Stimulated activated CD8-positive, alpha-beta memory T cell treated with anti-CD3 and anti-CD28 coated beads, Interleukin-7, amount 100 ng/mL, for 24 hours (primary cell): ENCODE data around the gene GMPR2.

ENCODE experiments used
- DNase-seq: peaks from one replicate; pipeline ENCODE4 v3.0.0-alpha.2; 2020; ENCODE audit warnings: low read depth

Gene GMPR2

DNA sequence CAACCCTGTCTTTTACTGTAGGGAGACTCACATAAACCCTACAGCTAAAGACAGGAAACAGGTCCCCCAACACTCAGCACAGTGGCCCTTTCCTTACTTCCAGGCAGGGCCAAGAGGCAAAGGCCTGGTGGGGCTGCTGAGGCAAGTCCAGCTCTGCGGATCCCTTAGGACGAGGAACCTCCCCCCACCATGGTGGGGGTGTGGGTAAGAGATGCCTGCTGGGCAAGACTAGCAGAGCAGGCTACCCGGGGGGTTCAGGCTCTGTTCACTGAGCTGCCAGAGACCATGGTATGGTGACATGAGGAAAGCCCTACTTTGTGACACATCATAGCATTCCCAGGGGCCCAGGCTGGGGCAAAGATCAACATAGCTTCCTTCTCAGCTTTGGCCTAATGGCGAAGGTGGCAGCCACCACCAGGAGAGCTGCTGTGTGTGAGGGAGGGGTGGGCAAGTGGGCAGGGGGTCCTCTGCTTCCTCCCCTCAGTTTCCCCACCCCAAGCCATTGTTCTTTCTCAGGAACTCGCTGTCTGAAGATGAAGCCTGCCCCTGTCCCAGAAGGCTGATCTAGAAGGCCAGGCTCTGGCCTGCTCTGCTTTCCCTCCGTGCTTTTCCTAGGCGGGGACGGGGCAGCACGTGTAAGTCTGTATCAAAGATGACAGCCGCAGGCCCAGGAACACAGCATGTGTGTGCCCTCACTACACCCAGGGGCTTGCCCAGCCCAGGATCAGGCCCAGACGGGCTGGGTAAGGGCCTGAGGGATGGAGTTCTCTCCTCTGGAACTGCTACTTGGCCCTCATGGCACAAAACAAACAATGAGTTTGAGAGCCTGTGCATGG lies 19.8 kb downstream of the GMPR2 start:
- DNase-seq = no peak

DNA sequence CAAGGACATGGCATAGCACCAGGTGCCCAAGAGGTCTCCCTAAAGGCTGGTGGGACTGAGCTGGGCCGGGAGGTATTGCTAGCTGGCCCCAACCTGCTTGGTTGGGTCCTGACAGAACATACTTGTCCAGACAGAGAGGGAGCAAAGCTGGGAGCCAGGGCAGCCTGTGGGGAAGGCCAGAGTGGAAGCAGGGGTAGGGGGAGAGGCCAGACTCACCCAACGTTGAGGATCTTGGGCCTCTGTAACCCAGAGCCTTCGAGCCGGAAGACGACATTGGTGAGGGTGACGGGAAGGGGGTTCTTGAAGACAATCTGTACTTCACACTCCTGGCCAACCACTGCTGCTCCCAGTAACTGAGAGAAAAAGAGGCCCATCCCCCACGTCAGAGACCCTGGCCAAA lies 21.2 kb downstream of the GMPR2 start:
- no peak for DNase-seq

- no peak for DNase-seq
Observed at GRCh38 chr14:24254630-24255392, 22.1 kb downstream of the GMPR2 start.

GRCh38 chr14:24255438-24255837 lies 22.7 kb downstream of the GMPR2 start:
- no peak for DNase-seq

- DNase-seq = no peak
Observed at GRCh38 chr14:24255931-24256711, 23.4 kb downstream of the GMPR2 start.

GRCh38 chr14:24256960-24257359 lies 24.2 kb downstream of the GMPR2 start:
- DNase-seq = no peak

DNA sequence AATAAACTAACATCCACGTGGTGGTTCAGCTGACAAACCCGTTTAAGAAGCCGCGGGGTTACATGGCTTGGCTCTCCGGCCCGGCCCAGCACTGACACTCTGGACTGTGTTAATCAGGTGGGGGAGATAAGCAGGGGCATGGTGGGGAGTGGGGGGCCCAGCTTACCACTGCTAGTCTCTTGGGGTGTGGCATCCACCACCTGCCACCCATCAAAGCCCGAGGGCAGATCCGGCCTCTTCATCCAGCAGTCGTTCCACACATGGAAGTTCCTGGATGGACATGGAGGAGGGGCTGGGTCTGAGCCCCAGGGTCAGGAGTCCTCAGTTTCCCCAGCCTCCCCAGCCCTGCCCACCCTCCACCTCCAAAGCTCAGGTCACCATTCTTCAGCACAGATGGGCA lies 25.4 kb downstream of the GMPR2 start:
- DNase-seq = no peak

DNA sequence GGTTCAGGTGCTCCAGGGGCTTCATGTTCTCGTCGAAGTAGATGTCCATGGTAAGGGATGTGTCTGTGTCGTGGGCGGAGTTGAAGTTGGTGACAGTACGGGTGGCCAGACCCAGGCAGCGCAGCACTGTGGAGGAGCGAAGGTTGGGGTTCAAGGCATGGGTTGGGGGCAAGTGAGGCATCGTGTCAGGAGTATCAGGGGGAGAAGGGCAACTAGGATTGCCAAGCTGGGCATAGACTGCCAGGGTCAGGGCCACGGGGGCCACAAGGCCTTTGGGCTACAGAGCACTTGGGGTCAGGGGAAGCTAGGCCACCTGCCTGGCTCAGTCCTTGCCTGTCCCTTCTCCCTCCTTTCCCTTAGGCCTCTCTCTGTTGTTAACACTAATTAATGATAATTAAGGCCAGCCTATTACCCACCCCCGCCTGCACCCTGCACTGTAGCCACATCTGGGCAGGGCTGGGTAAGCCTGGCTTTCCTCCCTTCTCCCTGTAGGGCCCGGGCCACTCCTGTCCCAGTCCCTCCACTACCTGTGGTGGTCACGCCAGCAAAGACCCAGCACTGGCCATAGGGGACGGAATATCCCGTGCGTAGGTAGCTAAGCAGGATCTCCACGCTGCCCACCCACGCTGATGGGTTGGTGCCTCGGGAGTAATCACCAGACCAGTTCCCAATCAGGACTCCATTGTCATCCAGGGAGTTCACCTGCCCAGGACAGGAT lies 26.0 kb downstream of the GMPR2 start:
- DNase-seq = no peak

DNA sequence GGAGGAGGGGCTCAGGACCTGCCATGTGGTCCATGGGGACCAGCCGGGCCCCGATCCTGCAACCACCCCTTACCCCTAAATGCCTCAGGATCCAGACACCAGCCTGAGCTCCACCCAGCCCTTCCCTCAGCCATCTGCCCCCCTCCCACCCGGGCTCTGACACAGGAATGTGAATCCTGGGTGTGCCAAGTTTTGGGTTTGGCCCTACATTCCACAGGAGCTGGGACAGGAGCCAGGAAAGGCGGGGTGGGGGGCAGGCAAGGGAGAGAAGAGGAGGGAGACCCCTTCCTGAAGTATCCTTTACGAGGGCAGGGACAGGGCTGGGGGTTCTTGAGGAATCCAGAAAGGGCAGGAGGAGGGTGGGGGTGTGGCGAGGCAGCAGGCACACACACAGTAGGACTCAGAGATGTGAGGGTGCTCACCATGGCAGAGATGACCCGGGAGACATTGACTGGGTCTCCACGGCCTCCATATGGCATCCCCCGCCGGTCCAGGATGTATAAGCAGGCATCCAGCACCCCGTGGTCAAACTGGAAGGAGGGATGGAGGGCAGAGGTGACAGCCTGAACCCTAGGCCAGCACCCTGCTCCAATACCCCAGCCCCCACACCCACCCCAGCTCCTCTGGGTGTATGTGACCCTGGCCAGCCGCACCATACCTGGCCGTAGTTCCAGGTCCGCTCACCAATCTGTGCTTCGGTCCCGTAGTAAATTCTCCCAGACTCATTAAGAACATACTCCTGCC lies 26.7 kb downstream of the GMPR2 start:
- DNase-seq = no peak

DNA sequence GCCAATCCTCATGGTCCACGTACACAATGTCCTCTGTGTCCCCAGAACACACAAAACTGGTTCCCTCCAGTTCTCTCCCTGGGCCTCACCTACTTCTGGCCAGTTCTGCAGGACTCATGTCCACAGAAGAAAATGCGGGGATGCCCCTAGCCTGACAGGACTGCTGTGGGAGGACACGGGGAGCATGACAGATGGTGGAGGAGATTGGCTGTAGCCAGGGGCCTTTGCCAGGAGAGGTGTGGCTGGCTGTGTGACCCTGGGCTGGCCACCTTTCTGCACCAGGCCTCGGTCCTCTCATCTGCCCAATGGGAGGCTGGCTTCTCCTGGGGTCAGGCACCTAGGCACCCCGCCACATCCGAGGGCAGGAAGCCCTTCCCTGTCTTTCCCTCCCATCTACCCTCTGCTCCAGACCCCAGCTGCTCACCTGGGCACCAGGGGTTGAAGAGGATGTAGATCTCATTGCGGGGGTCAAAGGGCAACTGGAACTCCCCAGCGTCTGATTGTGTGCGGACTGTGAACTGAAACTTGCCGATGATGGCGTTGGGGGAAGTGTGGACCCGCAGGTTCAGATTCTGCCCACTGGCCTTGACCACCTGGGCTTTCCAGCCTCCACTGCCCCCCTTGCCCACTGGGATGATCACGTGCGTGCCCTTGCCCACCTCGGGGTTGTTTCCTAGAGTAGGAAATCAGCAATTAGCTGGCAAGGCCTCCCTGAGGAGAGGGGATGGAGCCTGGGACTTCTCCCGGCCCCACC lies 27.5 kb downstream of the GMPR2 start:
- DNase-seq = no peak

DNA sequence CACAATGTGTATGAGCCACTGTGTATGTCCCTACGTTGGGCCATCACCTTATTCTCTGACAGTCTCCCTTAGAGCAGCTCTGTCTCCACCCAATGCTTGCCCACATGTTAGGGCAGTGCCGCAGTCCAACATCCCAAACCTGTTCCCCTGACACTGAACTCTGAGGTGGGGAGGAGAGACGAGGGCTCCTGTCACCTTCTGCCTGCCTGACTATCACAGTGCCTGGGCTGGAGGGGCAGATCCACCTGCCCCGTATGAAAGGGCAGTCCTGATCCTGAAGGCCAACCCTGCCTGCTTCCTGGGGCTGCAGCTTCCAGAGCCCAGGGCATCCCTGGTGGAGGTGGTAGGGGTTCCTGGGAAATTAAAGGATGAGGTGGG lies 28.0 kb downstream of the GMPR2 start:
- DNase-seq = no peak

DNA sequence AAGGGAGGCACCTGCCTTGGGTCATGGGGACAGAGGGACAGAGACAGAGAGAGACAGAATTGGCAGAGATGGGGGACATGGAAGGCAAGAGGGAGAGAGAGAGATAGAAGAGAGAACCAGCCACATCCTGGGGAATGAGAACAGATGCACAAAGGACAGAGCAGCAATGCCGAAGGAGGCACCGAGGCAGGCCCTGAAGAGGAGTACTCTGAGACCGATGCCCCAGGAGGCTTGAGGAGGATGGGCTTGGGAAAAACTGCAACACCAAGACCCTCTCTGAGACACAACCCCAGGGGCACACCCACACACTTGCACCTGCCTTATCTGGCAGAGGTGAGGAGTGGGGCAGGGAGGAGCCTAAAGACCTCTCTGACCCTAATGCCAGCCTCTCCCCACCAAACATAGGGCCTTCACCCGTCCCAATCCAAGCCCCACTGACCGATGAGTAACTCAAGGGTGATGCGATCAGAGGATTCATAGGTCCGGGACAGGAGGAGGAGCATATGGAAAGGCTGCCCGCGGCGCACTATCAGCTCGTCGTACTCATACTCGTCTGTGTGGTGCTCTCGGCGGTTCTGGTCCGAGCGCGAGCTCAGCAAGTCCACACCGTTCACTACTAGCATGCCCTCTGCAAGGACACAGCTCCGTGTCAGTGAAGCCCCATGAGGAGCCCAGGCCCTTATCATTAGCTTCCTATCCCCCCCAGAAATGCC lies 28.7 kb downstream of the GMPR2 start:
- no peak for DNase-seq

DNA sequence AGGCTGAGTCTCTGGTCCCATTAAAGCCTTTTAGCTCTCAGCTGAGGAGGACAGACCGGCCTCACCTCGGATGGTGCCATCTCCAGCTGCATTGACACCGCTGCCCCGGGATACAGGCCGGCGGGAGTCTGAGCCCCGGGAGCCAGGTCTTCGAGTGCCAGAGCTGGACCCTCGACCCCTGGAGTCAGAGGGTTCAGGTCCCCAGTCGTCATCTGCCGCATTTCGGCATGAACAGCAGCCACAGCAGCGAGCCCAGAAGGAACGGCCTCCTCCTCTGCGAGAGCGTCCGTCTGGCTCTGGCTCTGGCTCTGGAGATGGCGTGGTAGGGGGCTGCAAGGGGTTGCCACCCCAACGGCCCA lies 29.2 kb downstream of the GMPR2 start:
- DNase-seq = no peak

DNA sequence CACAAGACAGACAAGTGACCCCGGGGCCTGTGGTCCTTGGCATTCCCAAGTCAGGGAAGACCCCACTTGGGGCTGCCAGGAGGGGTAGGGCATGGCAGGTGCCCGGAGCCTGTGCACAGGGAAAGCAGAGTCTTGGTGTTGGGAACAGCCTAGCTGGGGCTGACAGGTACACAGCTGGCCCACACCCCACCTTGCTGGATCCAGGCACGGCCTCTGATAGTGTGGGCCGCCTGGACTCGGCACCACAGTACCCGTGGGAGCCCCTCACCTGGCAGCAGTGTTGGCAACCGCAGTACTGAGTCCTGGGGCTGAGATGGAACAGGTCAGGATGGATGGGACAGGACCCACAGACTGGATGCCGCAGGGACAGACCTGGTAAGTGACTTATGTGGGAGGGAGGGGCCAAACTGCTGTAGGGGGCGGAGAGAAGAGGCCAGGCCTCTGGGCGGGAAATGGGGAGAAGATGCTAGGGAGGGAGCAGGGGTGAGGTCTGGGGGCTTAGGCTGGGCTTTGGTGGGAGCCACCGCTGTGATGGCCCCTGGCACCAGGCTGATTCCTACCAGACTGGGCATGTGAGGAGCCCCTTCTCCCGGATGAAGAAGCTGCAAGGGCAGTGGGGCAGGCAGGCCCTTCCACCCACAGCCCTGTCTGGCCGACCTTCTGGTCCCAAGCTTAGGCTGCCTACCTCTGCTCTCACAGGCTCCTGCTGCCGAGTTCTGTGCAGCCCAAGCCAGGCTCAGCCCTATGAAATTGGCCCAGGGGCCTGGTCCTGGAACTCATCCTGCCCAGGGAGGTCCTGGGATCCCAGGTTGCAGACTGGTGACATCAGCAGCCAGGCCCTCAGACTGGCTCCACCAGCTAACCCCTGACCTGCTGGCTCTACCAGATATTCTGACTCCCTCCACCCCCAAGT lies 30.3 kb downstream of the GMPR2 start, which contains the start of gene TGM1:
Gene TGM1, minus strand, starts transcription at position 357 of the 913 bp plus-strand sequence. CDS start 825 bp downstream, outside the sequence.
- no peak for DNase-seq

GRCh38 chr14:24263848-24264247 lies 31.1 kb downstream of the GMPR2 start:
- no peak for DNase-seq

GRCh38 chr14:24264298-24264697 lies 31.6 kb downstream of the GMPR2 start:
- no peak for DNase-seq

DNA sequence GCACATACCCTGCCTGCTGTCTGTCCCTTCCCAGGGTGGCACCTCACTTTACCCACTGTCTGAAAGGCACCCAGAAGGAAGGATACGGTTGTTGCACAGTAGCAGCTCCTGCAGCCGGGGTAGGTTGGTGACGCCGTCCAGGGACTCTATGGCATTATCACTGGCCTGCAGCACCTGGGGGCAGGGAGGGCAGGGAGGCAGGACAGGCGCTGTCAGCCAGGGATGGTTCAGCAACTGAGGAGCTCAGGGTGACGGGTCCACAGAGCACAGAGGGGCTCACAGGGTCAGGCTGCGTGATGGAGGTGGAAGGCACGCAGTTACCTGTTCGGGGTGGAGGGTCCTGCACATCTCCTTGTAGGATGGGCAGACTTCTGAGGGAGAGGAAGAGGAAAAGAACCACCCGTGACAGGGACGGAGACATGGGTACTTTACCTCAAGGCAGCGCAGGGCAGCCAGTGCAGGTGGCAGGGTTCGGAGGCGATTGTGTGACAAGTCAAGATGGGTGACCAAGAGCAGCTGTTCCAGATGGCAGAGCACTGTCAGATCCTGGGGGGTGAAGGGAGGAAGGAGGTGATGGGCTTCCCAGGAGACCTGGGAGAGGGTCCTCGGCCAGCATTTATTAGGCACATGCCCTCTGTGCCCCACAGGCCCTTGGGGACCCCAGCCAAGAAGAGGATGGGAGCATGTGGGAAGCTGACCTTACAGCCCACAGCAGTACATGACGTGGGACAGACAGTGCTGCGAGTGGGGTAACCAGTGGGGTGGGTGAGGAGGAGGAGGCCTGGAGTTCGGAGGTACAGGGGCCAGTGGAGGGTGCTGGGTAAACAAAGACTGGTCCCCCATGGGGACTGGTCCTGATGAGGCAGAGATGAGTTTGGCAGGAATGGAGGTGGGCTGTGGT lies 33.9 kb downstream of the GMPR2 start:
- DNase-seq = no peak

DNA sequence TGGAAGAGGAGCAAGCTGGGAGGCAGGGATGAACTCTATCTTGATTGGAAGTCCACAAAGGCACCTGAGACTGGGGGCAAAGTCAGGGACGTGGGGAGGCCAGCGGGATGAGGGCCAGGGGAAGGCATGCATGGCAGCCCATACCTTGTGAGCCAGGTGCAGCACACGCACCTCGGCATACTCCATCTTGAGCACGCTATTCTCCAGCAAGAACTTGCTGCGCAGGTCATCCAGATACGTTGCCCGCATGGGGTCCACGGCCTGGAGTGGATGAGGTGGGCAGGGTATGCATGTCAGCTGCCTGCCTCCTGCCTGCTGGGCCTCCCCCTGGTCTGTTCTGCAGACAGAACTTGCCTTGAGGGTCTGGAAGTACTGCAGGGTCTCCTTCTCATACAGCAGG lies 34.8 kb downstream of the GMPR2 start:
- DNase-seq = no peak
